HCT116 (cell line): ENCODE results near the gene YLPM1. TPM values are rescaled to one million over a fixed set of nuclear protein-coding genes. Genes with fewer than 3 reads are reported as not detected.

Experiments
- ATAC-seq: fragments of 200-7000 bp; cut with Tn5 transposase; 2 replicates; pipeline ENCODE4 v1.9.1; 2020; ENCODE audit warnings: mild to moderate bottlenecking, moderate library complexity
- BruUV-seq: library from RNA; stranded (reverse); fragments of 400-500 nt; replicated peaks from 2 replicates; lab custom pipeline; 2021; lab: Mats Ljungman, UMichigan
- CTCF ChIA-PET: fragments of 300-600 bp; sonication (Branson Sonifier 250); formaldehyde crosslinking; loops from one replicate; lab custom pipeline; 2021; ENCODE audit warnings: antibody characterized with exemption; lab: Charles Lee
- POLR2A ChIA-PET: fragments of 300-600, 350-600 bp; sonication (Branson Sonifier 250); formaldehyde crosslinking; loops from one replicate; lab custom pipeline; 2021; ENCODE audit warnings: antibody characterized with exemption; lab: Charles Lee
- RAD21 ChIA-PET, 2 experiments: fragments of 300-600 bp; sonication (Branson Sonifier 250); formaldehyde crosslinking; loops; one replicate each; lab custom pipeline; 2023; ENCODE audit warnings: low total read pairs in 2 of 2; ENCODE audit not compliant: uncharacterized antibody in 2 of 2, unreplicated experiment in 2 of 2, low non-redundant PET in 1 of 2; lab: Charles Lee
- DNase-seq: peaks from one replicate; pipeline ENCODE4 v3.0.0-alpha.2; 2010; ENCODE audit warnings: low read depth, low spot score
- H2AFZ ChIP-seq: fragments of 200-600 bp; shearing (Covaris generic), sonication (generic); 2 replicates; pipeline ENCODE4 v1.6.1; 2017; ENCODE audit warnings: low read depth, mixed run types, mixed read lengths, antibody characterized with exemption, low read length; ENCODE audit not compliant: poor library complexity, severe bottlenecking
- H3K27ac ChIP-seq: 2 replicates; pipeline ENCODE4 v1.5.1; 2012; ENCODE audit warnings: low read depth, low read length
- H3K27me3 ChIP-seq: fragments of 200-600 bp; sonication (generic); 2 replicates; pipeline ENCODE4 v1.6.1; 2016; ENCODE audit warnings: mixed run types, low read length, mixed read lengths; ENCODE audit not compliant: insufficient read depth
- H3K36me3 ChIP-seq, 2 experiments: fragments of 200-500 bp in 1 of 2; fragments of 200-600 bp in 1 of 2; sonication (Bioruptor generic) in 1 of 2; sonication (generic) in 1 of 2; 2 replicates each; pipeline versions ENCODE4 v1.5.1 to v1.6.1; 2014 to 2016; ENCODE audit warnings: low read length in 2 of 2, inconsistent platforms in 1 of 2, mixed read lengths in 1 of 2, mixed run types in 1 of 2; ENCODE audit not compliant: insufficient read depth in 2 of 2, control insufficient read depth in 1 of 2
- H3K4me1 ChIP-seq, 2 experiments: fragments of 200-600 bp in 1 of 2; sonication (generic) in 1 of 2; 2 replicates each; pipeline versions ENCODE4 v1.5.1 to v1.6.1; 2012 to 2017; ENCODE audit warnings: low read length in 2 of 2, inconsistent platforms in 1 of 2, mild to moderate bottlenecking in 1 of 2, mixed read lengths in 1 of 2, mixed run types in 1 of 2, moderate library complexity in 1 of 2; ENCODE audit not compliant: insufficient read depth in 2 of 2, control insufficient read depth in 1 of 2
- H3K4me2 ChIP-seq: fragments of 200-600 bp; sonication (generic); 2 replicates; pipeline ENCODE4 v1.6.1; 2017; ENCODE audit warnings: mixed run types, low read length, mixed read lengths
- H3K4me3 ChIP-seq, 2 experiments: fragments of 200-600 bp in 1 of 2; sonication (generic) in 1 of 2; replicated peaks in 1 of 2; 2 replicates each; pipeline ENCODE4 v1.5.1; 2011 to 2016; ENCODE audit warnings: low read length in 2 of 2, control low read depth in 1 of 2, low read depth in 1 of 2, mild to moderate bottlenecking in 1 of 2, mixed read lengths in 1 of 2, mixed run types in 1 of 2
- H3K79me2 ChIP-seq: fragments of 200-600 bp; sonication (generic); 2 replicates; pipeline ENCODE4 v1.6.1; 2017; ENCODE audit warnings: mild to moderate bottlenecking, mixed run types, low read length, moderate library complexity, mixed read lengths; ENCODE audit not compliant: insufficient read depth
- H3K9ac ChIP-seq: fragments of 200-600 bp; sonication (generic); 2 replicates; pipeline ENCODE4 v1.6.1; 2016; ENCODE audit warnings: low read length, mixed read lengths
- H3K9me2 ChIP-seq: fragments of 200-600 bp; sonication (generic), shearing (Covaris generic); 2 replicates; pipeline ENCODE4 v1.6.1; 2017; ENCODE audit warnings: mixed run types, mild to moderate bottlenecking, moderate library complexity; ENCODE audit not compliant: insufficient read depth
- H3K9me3 ChIP-seq, 2 experiments: fragments of 200-500 bp in 1 of 2; fragments of 200-600 bp in 1 of 2; sonication (Bioruptor generic) in 1 of 2; sonication (generic) in 1 of 2; 2 replicates each; pipeline ENCODE4 v1.6.1; 2014 to 2017; ENCODE audit warnings: low read length in 2 of 2, mixed read lengths in 2 of 2, inconsistent platforms in 1 of 2, low read depth in 1 of 2, mild to moderate bottlenecking in 1 of 2, mixed run types in 1 of 2, moderate library complexity in 1 of 2; ENCODE audit not compliant: control insufficient read depth in 1 of 2, insufficient read depth in 1 of 2
- H4K20me1 ChIP-seq: fragments of 200-600 bp; sonication (generic), shearing (Covaris generic); 2 replicates; pipeline ENCODE4 v1.6.1; 2017; ENCODE audit warnings: mixed run types, mild to moderate bottlenecking, moderate library complexity; ENCODE audit not compliant: insufficient read depth
- CBX3 ChIP-seq: IDR thresholded peaks from 2 replicates; pipeline ENCODE4 v1.6.1; 2012; ENCODE audit warnings: low read depth
- CEBPB ChIP-seq: IDR thresholded peaks from 2 replicates; pipeline ENCODE4 v1.6.1; 2012; ENCODE audit warnings: low read depth
- CTCF ChIP-seq, 3 experiments: fragments of 200-600 bp in 1 of 3; sonication (generic) in 1 of 3; IDR thresholded peaks in 2 of 3; conservative IDR thresholded peaks in 1 of 3; 2 replicates each; pipeline ENCODE4 v1.5.1; 2012 to 2017; ENCODE audit warnings: low read depth in 2 of 3, low read length in 2 of 3, antibody characterized with exemption in 1 of 3, borderline replicate concordance in 1 of 3, control low read depth in 1 of 3, mild to moderate bottlenecking in 1 of 3, mixed read lengths in 1 of 3, mixed run types in 1 of 3, moderate library complexity in 1 of 3; ENCODE audit not compliant: insufficient read depth in 1 of 3
- EGR1 ChIP-seq: IDR thresholded peaks from 2 replicates; pipeline ENCODE4 v1.6.1; 2012; ENCODE audit warnings: low read depth
- ELF1 ChIP-seq: IDR thresholded peaks from 2 replicates; pipeline ENCODE4 v1.6.1; 2012; ENCODE audit warnings: low read depth, borderline replicate concordance
- EZH2phosphoT487 ChIP-seq: fragments of 200-600 bp; IDR thresholded peaks from 2 replicates; pipeline ENCODE4 v1.6.1; 2018; ENCODE audit warnings: antibody characterized with exemption, borderline replicate concordance
- FOSL1 ChIP-seq: IDR thresholded peaks from 2 replicates; pipeline ENCODE4 v1.6.1; 2012; ENCODE audit warnings: low read depth
- POLR2A ChIP-seq: IDR thresholded peaks from 2 replicates; pipeline ENCODE4 v1.7.0; 2011; ENCODE audit warnings: borderline replicate concordance; ENCODE audit not compliant: insufficient read depth, insufficient read length; ENCODE audit errors: extremely low read depth
- SIN3A ChIP-seq: IDR thresholded peaks from 2 replicates; pipeline ENCODE4 v1.6.1; 2012; ENCODE audit warnings: low read depth
- SRF ChIP-seq: IDR thresholded peaks from 2 replicates; pipeline ENCODE4 v1.6.1; 2012; ENCODE audit warnings: low read depth
- TCF7L2 ChIP-seq: IDR thresholded peaks from 2 replicates; pipeline ENCODE4 v1.7.0; 2011; ENCODE audit warnings: borderline replicate concordance, inconsistent platforms; ENCODE audit not compliant: insufficient read depth, insufficient read length; ENCODE audit errors: extremely low read depth
- YY1 ChIP-seq: IDR thresholded peaks from 2 replicates; pipeline ENCODE4 v1.6.1; 2011; ENCODE audit warnings: low read length, low read depth, moderate library complexity, mild to moderate bottlenecking; ENCODE audit not compliant: insufficient replicate concordance; ENCODE audit errors: extremely low read depth
- ZBTB33 ChIP-seq: IDR thresholded peaks from 2 replicates; pipeline ENCODE4 v1.6.1; 2011; ENCODE audit warnings: mild to moderate bottlenecking, low read length, moderate library complexity; ENCODE audit not compliant: insufficient replicate concordance; ENCODE audit errors: extremely low read depth
- ZNF274 ChIP-seq: fragments of 200-500 bp; sonication (Bioruptor generic); IDR thresholded peaks from 2 replicates; pipeline ENCODE4 v1.6.1; 2014; ENCODE audit warnings: mild to moderate bottlenecking, low read depth, low read length, inconsistent platforms
- intact Hi-C: fragments of 100-400 bp; cut with micrococcal nuclease; formaldehyde crosslinking; loops from 2 replicates; pipeline ENCODE4 v1.10.0; 2022
- total RNA-seq: library from RNA; stranded (reverse); gene quantifications from one replicate; pipeline ENCODE4 v1.2.1, GENCODE V29; 2021; ENCODE audit not compliant: unreplicated experiment

YLPM1 gene
- total RNA-seq, 1 experiment from 2014 or later, result 55.1 TPM

- intact Hi-C loops, result no loop called here
- H3K27ac ChIP-seq, result no peak overlapping the region
- DNase-seq, result no peak
- ATAC-seq, result no peak
- no peaks in the 10 kb centered on the region for H4K20me1 ChIP-seq
- no peak overlapping the region for H3K4me3 ChIP-seq
- H3K36me3 ChIP-seq, result peaks cover 3 to 16% of the 10 kb centered on the region in 2 experiments
- H3K9ac ChIP-seq, result no peak overlapping the region
- POLR2A ChIA-PET, result no interaction called here
- no peaks in the 10 kb centered on the region for H3K9me3 ChIP-seq
- peaks cover 6% of the 10 kb centered on the region; the same call in 1 of the 2 replicates for H3K79me2 ChIP-seq
- H3K4me2 ChIP-seq, result no peak overlapping the region
- H3K9me2 ChIP-seq, result no peaks in the 10 kb centered on the region
- BruUV-seq, result no TSS peak
- TF ChIP-seq EGR1 (no peak), ZBTB33 (no peak), EZH2phosphoT487 (no peak), CBX3 (no peak)
- H2AFZ ChIP-seq, result no peak overlapping the region
- no peaks in the 10 kb centered on the region for H3K4me1 ChIP-seq
- RAD21 ChIA-PET, result no interaction called here
- CTCF ChIA-PET, result interaction anchor here (0.9 kb wide), 1 partner anchor 32 kb away, joined by 3 read pairs; no protein-coding TSS in a partner anchor
- no peaks in the 10 kb centered on the region for H3K27me3 ChIP-seq
Observed at GRCh38 chr14:74829251-74829650, 66.1 kb downstream of the YLPM1 start.

- no peaks in the 10 kb centered on the region for H3K9me3 ChIP-seq
- POLR2A ChIA-PET, result no interaction called here
- H3K9me2 ChIP-seq, result no peaks in the 10 kb centered on the region
- H3K27ac ChIP-seq, result no peak overlapping the region
- no peaks in the 10 kb centered on the region for H3K4me1 ChIP-seq
- no peak overlapping the region for H2AFZ ChIP-seq
- no peak overlapping the region for H3K4me3 ChIP-seq
- DNase-seq (no peak), ATAC-seq (no peak)
- no peaks in the 10 kb centered on the region for H3K79me2 ChIP-seq
- H3K9ac ChIP-seq, result no peak overlapping the region
- no peaks in the 10 kb centered on the region for H3K27me3 ChIP-seq
- intact Hi-C loops, result no loop called here
- no TSS peak for BruUV-seq
- H3K36me3 ChIP-seq, result peaks cover 3 to 19% of the 10 kb centered on the region in 2 experiments
- H3K4me2 ChIP-seq, result no peak overlapping the region
- RAD21 ChIA-PET, result no interaction called here
- no peaks in the 10 kb centered on the region for H4K20me1 ChIP-seq
- CTCF ChIA-PET, result no interaction called here
- TF ChIP-seq SIN3A (no peak), CEBPB (no peak), CTCF (IDR thresholded peaks at IDR 0.05 in 2 of 3, conservative IDR thresholded peaks at IDR 0.05 in 1 of 3; ENCODE audit: borderline replicate concordance in 1 of 3, insufficient read depth in 1 of 3, low read depth in 2 of 3, low read length in 2 of 3) (no peak), YY1 (no peak), CBX3 (no peak), ZBTB33 (no peak), ELF1 (no peak), POLR2A (no peak), FOSL1 (no peak), ZNF274 (no peak), TCF7L2 (no peak), EGR1 (no peak), SRF (no peak)
Observed at GRCh38 chr14:74832849-74833248, 69.7 kb downstream of the YLPM1 start.
